Measurements from ENCODE around the gene CRKL.
"Not testable (repeated sequence)": the region's sequence is repeated elsewhere in the genome, so short reads cannot be mapped to it uniquely, and the experiment has no call there.

The CRKL gene

GRCh38 chr22:20940186-20940651 is 23.0 kb downstream of the CRKL start:
- no peak overlapping the region for H3K27ac ChIP-seq
- TF ChIP-seq ZFX (IDR thresholded peaks at IDR 0.05): no peak
- TF ChIP-seq CTCF (conservative IDR thresholded peaks at IDR 0.05): no peak

- no peak for TF ChIP-seq ZFX (IDR thresholded peaks at IDR 0.05)
- no peak overlapping the region for H3K27ac ChIP-seq
Observed at GRCh38 chr22:20940904-20941385, 23.7 kb downstream of the CRKL start.

GRCh38 chr22:20942203-20942902 is 25.1 kb downstream of the CRKL start:
- H3K27ac ChIP-seq: not testable (repeated sequence)

GRCh38 chr22:20943104-20943933 is 26.1 kb downstream of the CRKL start:
- H3K27ac ChIP-seq: no peak overlapping the region
- no peak for TF ChIP-seq CTCF (conservative IDR thresholded peaks at IDR 0.05)

GRCh38 chr22:20944042-20944441 is 26.8 kb downstream of the CRKL start:
- TF ChIP-seq CTCF (conservative IDR thresholded peaks at IDR 0.05) (no peak), ZFX (IDR thresholded peaks at IDR 0.05) (no peak)
- no peak overlapping the region for H3K27ac ChIP-seq

- no peak overlapping the region for H3K27ac ChIP-seq
- TF ChIP-seq CTCF (conservative IDR thresholded peaks at IDR 0.05) (no peak), ZFX (IDR thresholded peaks at IDR 0.05) (no peak)
Observed at GRCh38 chr22:20945578-20945934, 28.3 kb downstream of the CRKL start.

GRCh38 chr22:20946080-20946986 is 29.1 kb downstream of the CRKL start:
- H3K27ac ChIP-seq: no peak overlapping the region
- TF ChIP-seq CTCF (conservative IDR thresholded peaks at IDR 0.05) (no peak), ZFX (IDR thresholded peaks at IDR 0.05) (no peak)

GRCh38 chr22:20946991-20947390 is 29.8 kb downstream of the CRKL start:
- H3K27ac ChIP-seq: no peak overlapping the region

More at GRCh38 chr22:20946991-20947390, 29.8 kb downstream of the CRKL start:
- TF ChIP-seq CTCF (conservative IDR thresholded peaks at IDR 0.05): no peak
- TF ChIP-seq ZFX (IDR thresholded peaks at IDR 0.05): no peak

Data from C4-2B (cell line).